Hepatocyte (in vitro differentiated cells): ENCODE results near the gene VAV1. TPM values are rescaled to one million over a fixed set of nuclear protein-coding genes. Genes with fewer than 3 reads are reported as not detected.

Source experiments
- DNase-seq: peaks from one replicate; pipeline ENCODE4 v3.0.0-alpha.2; 2016; ENCODE audit warnings: low spot score
- H2AFZ ChIP-seq: fragments of 200-600 bp; sonication (generic); 2 replicates; pipeline ENCODE4 v1.6.0; 2016; ENCODE audit warnings: antibody characterized with exemption, mild to moderate bottlenecking
- H3K27ac ChIP-seq: fragments of 200-600 bp; sonication (generic); 2 replicates; pipeline ENCODE4 v1.5.1; 2016; ENCODE audit warnings: mild to moderate bottlenecking
- H3K27me3 ChIP-seq: fragments of 200-600 bp; sonication (generic); 2 replicates; pipeline ENCODE4 v1.6.1; 2016
- H3K36me3 ChIP-seq: fragments of 200-600 bp; sonication (generic); replicated peaks from 2 replicates; pipeline ENCODE4 v1.5.1; 2016; ENCODE audit warnings: low read depth; ENCODE audit not compliant: insufficient read depth
- H3K4me1 ChIP-seq: fragments of 200-600 bp; sonication (generic); 2 replicates; pipeline ENCODE4 v1.5.1; 2016; ENCODE audit warnings: mild to moderate bottlenecking, moderate library complexity; ENCODE audit not compliant: insufficient read depth
- H3K4me2 ChIP-seq: fragments of 200-600 bp; sonication (generic); 2 replicates; pipeline ENCODE4 v1.6.0; 2016
- H3K4me3 ChIP-seq: fragments of 200-600 bp; sonication (generic); 2 replicates; pipeline ENCODE4 v1.5.1; 2016; ENCODE audit warnings: mild to moderate bottlenecking
- H3K79me2 ChIP-seq: fragments of 200-600 bp; sonication (generic); 2 replicates; pipeline ENCODE4 v1.6.0; 2017; ENCODE audit warnings: mild to moderate bottlenecking
- H3K9me2 ChIP-seq: fragments of 200-600 bp; sonication (generic); replicated peaks from 2 replicates; pipeline ENCODE4 v1.6.0; 2017; ENCODE audit warnings: mild to moderate bottlenecking; ENCODE audit not compliant: insufficient read depth
- H3K9me3 ChIP-seq: fragments of 200-600 bp; sonication (generic); 2 replicates; pipeline ENCODE4 v1.5.1; 2016; ENCODE audit warnings: low read depth, mild to moderate bottlenecking
- H4K20me1 ChIP-seq: fragments of 200-600 bp; sonication (generic); 2 replicates; pipeline ENCODE4 v1.6.0; 2016; ENCODE audit warnings: mild to moderate bottlenecking; ENCODE audit not compliant: insufficient read depth, poor library complexity, severe bottlenecking
- CTCF ChIP-seq: fragments of 200-600 bp; sonication (generic); IDR thresholded peaks from 2 replicates; pipeline ENCODE4 v1.5.1; 2016; ENCODE audit warnings: antibody characterized with exemption, mild to moderate bottlenecking; ENCODE audit not compliant: poor library complexity
- EZH2 ChIP-seq: fragments of 200-600 bp; sonication (generic); IDR thresholded peaks from 2 replicates; pipeline ENCODE4 v1.6.1; 2016; ENCODE audit warnings: antibody characterized with exemption, mild to moderate bottlenecking, borderline replicate concordance
- EZH2phosphoT487 ChIP-seq: fragments of 200-600 bp; sonication (generic); IDR thresholded peaks from one replicate; pipeline ENCODE4 v1.6.1; 2018; ENCODE audit warnings: antibody characterized with exemption, mild to moderate bottlenecking, low read depth, moderate library complexity; ENCODE audit not compliant: unreplicated experiment, severe bottlenecking
- WGBS: methylation state at CpG from one replicate; pipeline ENCODE4 v1.1.6; 2016; ENCODE audit warnings: low lambda C conversion rate; ENCODE audit errors: missing lambda C conversion rate; 5-methylcytosine and 5-hydroxymethylcytosine counted together
- polyA plus RNA-seq: library from polyadenylated mRNA; unstranded; fragments of >200 nt; fragmentation: Nextera tagmentation; extraction: Ambion mirVana; gene quantifications from 2 replicates; pipeline ENCODE4 v1.2.1, GENCODE V29; 2016
- total RNA-seq: library from RNA; depleted of rRNA; stranded (reverse); fragments of >200 nt; gene quantifications from 2 replicates; pipeline ENCODE4 v1.2.3, GENCODE V29; 2014

The VAV1 gene
- total and polyA plus RNA-seq, 2 experiments from 2014 or later: 0.23 TPM; not detected in 1

- Histone ChIP-seq H3K36me3 (no peaks in the 10 kb centered on the region), H4K20me1 (peaks cover 5% of the 10 kb centered on the region), H3K79me2 (peaks cover 49% of the 10 kb centered on the region), H3K27ac (peak overlapping the region; percentile 82), H3K27me3 (no peaks in the 10 kb centered on the region), H3K9me2 (no peaks in the 10 kb centered on the region), H3K9me3 (no peaks in the 10 kb centered on the region), H3K4me1 (peaks cover 43% of the 10 kb centered on the region), H3K4me3 (no peak overlapping the region), H3K4me2 (peak overlapping the region; percentile 10), H2AFZ (no peak overlapping the region)
- WGBS: 57% methylated on average over 7 of the region's 7 CpGs
- no peak for DNase-seq
- TF ChIP-seq CTCF: no peak
- TF ChIP-seq EZH2phosphoT487: no peak
- no peak for TF ChIP-seq EZH2
These were observed 29.4 kb upstream of the VAV1 start for GRCh38 chr19:6743066-6743465.

GRCh38 chr19:6743714-6744380 is 28.7 kb upstream of the VAV1 start:
- H4K20me1 ChIP-seq: peaks cover 5% of the 10 kb centered on the region
- H3K79me2 ChIP-seq: peaks cover 49% of the 10 kb centered on the region
- no peak for DNase-seq
- no peaks in the 10 kb centered on the region for H3K9me2 ChIP-seq
- no peak overlapping the region for H3K4me3 ChIP-seq
- H3K27ac ChIP-seq: peak overlapping the region; percentile 82
- peak overlapping the region; percentile 58 for H3K4me2 ChIP-seq
- peaks cover 35% of the 10 kb centered on the region for H3K4me1 ChIP-seq
- H3K27me3 ChIP-seq: no peaks in the 10 kb centered on the region
- no peaks in the 10 kb centered on the region for H3K36me3 ChIP-seq
- H2AFZ ChIP-seq: no peak overlapping the region
- H3K9me3 ChIP-seq: no peaks in the 10 kb centered on the region
- no peak for TF ChIP-seq EZH2phosphoT487
- TF ChIP-seq CTCF: no peak
- TF ChIP-seq EZH2: no peak
- 77% methylated on average over 15 of the region's 15 CpGs for WGBS

GRCh38 chr19:6744381-6745301 is 27.9 kb upstream of the VAV1 start:
- peak overlapping the region; percentile 58 for H3K4me2 ChIP-seq
- no peak overlapping the region for H3K4me3 ChIP-seq
- peaks cover 49% of the 10 kb centered on the region for H3K79me2 ChIP-seq
- no peaks in the 10 kb centered on the region for H3K9me2 ChIP-seq
- H3K36me3 ChIP-seq: no peaks in the 10 kb centered on the region
- no peaks in the 10 kb centered on the region for H3K9me3 ChIP-seq
- 67% methylated on average over 37 of the region's 41 CpGs for WGBS
- H4K20me1 ChIP-seq: peaks cover 5% of the 10 kb centered on the region
- no peaks in the 10 kb centered on the region for H3K27me3 ChIP-seq
- H3K4me1 ChIP-seq: peaks cover 31% of the 10 kb centered on the region
- peak; percentile 79 for DNase-seq
- H2AFZ ChIP-seq: no peak overlapping the region
- TF ChIP-seq CTCF (no peak), EZH2 (no peak), EZH2phosphoT487 (no peak)
- peak overlapping the region; percentile 82 for H3K27ac ChIP-seq
